HL-60 (cell line): ENCODE measurements around the gene PRR20E.
"Not testable (repeated sequence)": the region's sequence is repeated elsewhere in the genome, so short reads cannot be mapped to it uniquely, and the experiment has no call there.

Source experiments
- DNase-seq, 2 experiments: peaks; one replicate each; pipeline ENCODE4 v3.0.0-alpha.2; 2010 to 2020; ENCODE audit warnings: low read depth in 1 of 2, low spot score in 1 of 2
- H3K27ac ChIP-seq: fragments of 250-450 bp; sonication (Bioruptor Pico); replicated peaks from 2 replicates; pipeline ENCODE4 v1.5.1; 2020; ENCODE audit warnings: mild to moderate bottlenecking, moderate library complexity
- H3K27me3 ChIP-seq: fragments of 250-450 bp; sonication (Bioruptor Pico); 2 replicates; pipeline ENCODE4 v1.5.1; 2021; ENCODE audit warnings: mild to moderate bottlenecking, moderate library complexity; ENCODE audit not compliant: insufficient read depth, poor library complexity, severe bottlenecking
- H3K4me3 ChIP-seq: replicated peaks from 2 replicates; pipeline ENCODE4 v1.5.1; 2011; ENCODE audit warnings: mild to moderate bottlenecking, control low read depth, low read length; ENCODE audit not compliant: insufficient read depth
- GABPA ChIP-seq: IDR thresholded peaks from 2 replicates; pipeline ENCODE4 v1.6.1; 2012; ENCODE audit warnings: low read depth
- POLR2AphosphoS5 ChIP-seq: IDR thresholded peaks from 2 replicates; pipeline ENCODE4 v1.6.1; 2012; ENCODE audit warnings: low read depth
- SPI1 ChIP-seq: IDR thresholded peaks from 2 replicates; pipeline ENCODE4 v1.6.1; 2012; ENCODE audit warnings: low read depth, mild to moderate bottlenecking, borderline replicate concordance
- long read RNA-seq: library from polyadenylated mRNA; unstranded; transcript quantifications from one replicate; pipeline ENCODE4 v2.0.0, GENCODE V29; 2020
- TF ChIP-seq, protein P1 (sequence below): IDR thresholded peaks from one replicate; pipeline ENCODE4 v1.5.1; 2011; ENCODE audit warnings: low read length, control low read depth, inconsistent platforms; ENCODE audit not compliant: insufficient read depth
- TF ChIP-seq, protein P2 (sequence below): IDR thresholded peaks from 2 replicates; pipeline ENCODE4 v1.6.1; 2012; ENCODE audit warnings: low read depth; ENCODE audit not compliant: insufficient replicate concordance

Gene PRR20E
- long read RNA-seq, result 0 reads

DNA sequence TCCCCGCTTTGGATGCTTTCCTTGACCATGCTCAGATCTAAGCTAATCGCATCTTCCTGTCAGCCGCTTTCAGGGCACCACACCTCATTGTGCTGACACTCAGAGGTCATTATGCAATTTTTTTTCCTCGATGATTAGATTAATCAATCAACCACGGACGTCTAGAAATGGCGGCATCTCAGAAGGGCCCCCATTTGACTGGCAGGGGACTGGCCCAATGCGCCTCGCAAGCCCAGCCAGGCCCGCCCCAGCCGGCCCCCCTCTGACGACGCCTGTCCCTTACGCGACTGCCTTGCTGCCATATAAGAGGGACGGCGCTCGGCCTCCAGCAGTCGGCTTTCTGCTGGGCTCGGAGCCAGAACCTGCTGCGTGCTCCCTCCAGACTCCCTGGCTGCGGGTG is at the start of gene PRR20E:
TSS of gene PRR20E (plus strand) at position 301 of the 400 bp plus-strand sequence. CDS start 387 bp downstream, outside the sequence.
- not testable (repeated sequence) for H3K27me3 ChIP-seq, H3K27ac ChIP-seq, DNase-seq, H3K4me3 ChIP-seq

DNA sequence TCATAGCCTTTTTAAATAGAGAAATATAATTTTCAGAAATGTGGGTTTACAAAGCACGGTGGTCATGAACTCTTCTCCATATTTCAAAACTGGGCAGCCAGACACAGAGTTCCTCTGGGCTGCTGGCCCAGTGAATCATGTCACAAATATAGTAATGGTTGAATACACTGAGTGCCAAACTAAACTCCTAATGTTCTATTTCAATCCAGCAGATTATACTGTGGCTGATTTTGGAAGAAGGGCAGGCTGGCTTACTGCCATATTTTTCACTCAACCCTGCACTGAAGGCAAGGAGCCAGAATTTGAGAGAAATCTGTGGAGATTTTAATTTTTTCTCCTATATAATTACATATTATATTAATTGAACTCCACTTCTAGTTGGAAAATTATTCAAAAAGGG is 43.3 kb upstream of the PRR20E start:
- H3K27me3 ChIP-seq, result no peaks in the 10 kb centered on the region
- H3K4me3 ChIP-seq, result no peak overlapping the region
- TF ChIP-seq, protein P1, sequence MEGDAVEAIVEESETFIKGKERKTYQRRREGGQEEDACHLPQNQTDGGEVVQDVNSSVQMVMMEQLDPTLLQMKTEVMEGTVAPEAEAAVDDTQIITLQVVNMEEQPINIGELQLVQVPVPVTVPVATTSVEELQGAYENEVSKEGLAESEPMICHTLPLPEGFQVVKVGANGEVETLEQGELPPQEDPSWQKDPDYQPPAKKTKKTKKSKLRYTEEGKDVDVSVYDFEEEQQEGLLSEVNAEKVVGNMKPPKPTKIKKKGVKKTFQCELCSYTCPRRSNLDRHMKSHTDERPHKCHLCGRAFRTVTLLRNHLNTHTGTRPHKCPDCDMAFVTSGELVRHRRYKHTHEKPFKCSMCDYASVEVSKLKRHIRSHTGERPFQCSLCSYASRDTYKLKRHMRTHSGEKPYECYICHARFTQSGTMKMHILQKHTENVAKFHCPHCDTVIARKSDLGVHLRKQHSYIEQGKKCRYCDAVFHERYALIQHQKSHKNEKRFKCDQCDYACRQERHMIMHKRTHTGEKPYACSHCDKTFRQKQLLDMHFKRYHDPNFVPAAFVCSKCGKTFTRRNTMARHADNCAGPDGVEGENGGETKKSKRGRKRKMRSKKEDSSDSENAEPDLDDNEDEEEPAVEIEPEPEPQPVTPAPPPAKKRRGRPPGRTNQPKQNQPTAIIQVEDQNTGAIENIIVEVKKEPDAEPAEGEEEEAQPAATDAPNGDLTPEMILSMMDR, result no peak
- TF ChIP-seq POLR2AphosphoS5 (no peak), SPI1 (no peak), GABPA (no peak)
- TF ChIP-seq, protein P2, sequence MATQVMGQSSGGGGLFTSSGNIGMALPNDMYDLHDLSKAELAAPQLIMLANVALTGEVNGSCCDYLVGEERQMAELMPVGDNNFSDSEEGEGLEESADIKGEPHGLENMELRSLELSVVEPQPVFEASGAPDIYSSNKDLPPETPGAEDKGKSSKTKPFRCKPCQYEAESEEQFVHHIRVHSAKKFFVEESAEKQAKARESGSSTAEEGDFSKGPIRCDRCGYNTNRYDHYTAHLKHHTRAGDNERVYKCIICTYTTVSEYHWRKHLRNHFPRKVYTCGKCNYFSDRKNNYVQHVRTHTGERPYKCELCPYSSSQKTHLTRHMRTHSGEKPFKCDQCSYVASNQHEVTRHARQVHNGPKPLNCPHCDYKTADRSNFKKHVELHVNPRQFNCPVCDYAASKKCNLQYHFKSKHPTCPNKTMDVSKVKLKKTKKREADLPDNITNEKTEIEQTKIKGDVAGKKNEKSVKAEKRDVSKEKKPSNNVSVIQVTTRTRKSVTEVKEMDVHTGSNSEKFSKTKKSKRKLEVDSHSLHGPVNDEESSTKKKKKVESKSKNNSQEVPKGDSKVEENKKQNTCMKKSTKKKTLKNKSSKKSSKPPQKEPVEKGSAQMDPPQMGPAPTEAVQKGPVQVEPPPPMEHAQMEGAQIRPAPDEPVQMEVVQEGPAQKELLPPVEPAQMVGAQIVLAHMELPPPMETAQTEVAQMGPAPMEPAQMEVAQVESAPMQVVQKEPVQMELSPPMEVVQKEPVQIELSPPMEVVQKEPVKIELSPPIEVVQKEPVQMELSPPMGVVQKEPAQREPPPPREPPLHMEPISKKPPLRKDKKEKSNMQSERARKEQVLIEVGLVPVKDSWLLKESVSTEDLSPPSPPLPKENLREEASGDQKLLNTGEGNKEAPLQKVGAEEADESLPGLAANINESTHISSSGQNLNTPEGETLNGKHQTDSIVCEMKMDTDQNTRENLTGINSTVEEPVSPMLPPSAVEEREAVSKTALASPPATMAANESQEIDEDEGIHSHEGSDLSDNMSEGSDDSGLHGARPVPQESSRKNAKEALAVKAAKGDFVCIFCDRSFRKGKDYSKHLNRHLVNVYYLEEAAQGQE, result no peak
- H3K27ac ChIP-seq, result no peak overlapping the region
- no peak for DNase-seq

DNA sequence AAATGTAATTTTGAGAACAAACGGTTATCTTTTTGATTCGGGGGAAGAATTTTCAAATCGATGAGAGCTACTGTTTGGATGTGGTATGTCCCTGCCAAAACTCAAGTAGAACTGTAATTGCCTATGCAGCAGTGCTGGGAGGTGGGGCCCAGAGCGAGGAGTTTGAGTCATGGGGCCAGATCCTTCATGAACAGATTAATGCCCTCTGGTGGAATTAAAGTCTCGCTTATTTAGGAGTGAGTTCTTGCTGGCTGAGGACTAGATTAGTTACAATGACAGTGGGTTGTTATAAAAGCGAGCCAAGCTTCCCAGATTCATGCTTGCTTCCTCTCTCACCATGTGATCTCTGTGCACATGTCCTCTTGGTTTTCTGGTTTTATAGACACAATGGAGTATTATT is 38.1 kb upstream of the PRR20E start:
- H3K27me3 ChIP-seq, result no peaks in the 10 kb centered on the region
- no peak for DNase-seq
- TF ChIP-seq, protein P1, result no peak
- TF ChIP-seq SPI1 (no peak), GABPA (no peak), POLR2AphosphoS5 (no peak)
- TF ChIP-seq, protein P2, result no peak
- no peak overlapping the region for H3K27ac ChIP-seq
- H3K4me3 ChIP-seq, result no peak overlapping the region

DNA sequence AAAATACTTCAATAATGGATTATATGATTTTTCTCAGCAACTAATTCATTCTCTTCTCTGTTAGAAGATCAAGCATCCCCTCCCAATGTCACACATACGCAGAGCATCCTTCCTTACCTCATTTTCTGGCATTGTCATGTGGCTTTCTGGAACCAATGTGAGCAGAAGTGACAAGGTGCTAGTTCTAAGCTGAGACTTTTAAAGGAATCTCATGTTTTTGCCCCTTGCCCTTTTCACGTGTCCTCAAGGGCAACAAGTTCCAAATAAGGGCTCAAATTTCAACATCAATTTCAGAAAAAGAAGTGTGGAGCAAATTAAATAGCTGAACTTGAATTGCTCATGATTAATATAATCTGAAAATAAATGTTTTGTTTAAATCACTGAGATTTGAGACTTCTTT is 30.9 kb upstream of the PRR20E start:
- Histone ChIP-seq H3K27ac (no peak overlapping the region), H3K27me3 (no peaks in the 10 kb centered on the region), H3K4me3 (no peak overlapping the region)
- DNase-seq, result no peak
- no peak for TF ChIP-seq SPI1
- no peak for TF ChIP-seq GABPA

DNA sequence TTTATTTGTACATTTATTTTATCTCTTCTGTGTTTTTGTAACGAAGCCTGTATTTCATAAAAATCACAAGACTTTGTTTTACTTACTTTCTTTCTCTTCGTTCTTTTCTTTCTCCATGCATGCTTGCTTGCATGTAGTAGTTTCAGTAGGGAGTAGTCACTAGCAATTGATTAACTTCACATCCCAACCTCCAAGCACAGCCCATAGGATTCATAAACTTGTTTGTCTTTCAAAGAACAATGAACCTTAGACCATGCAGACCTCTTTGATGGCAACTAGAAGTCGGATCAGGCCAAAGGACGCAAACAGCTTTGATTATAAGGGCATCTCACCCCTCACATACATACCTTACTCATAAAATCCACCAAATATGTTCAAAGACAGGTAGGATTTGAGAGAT is 29.4 kb upstream of the PRR20E start:
- Histone ChIP-seq H3K27me3 (no peaks in the 10 kb centered on the region), H3K4me3 (no peak overlapping the region), H3K27ac (no peak overlapping the region)
- DNase-seq, result no peak
- TF ChIP-seq GABPA (no peak), POLR2AphosphoS5 (no peak), SPI1 (no peak)
- TF ChIP-seq, protein P2, result no peak
- TF ChIP-seq, protein P1, result no peak
